NCI-H345 (cell line): ENCODE results near the gene AGBL2.

ENCODE experiments used
- DNase-seq: peaks from one replicate; lab custom pipeline; 2025; lab: John Stamatoyannopoulos, UW

AGBL2 gene

DNA sequence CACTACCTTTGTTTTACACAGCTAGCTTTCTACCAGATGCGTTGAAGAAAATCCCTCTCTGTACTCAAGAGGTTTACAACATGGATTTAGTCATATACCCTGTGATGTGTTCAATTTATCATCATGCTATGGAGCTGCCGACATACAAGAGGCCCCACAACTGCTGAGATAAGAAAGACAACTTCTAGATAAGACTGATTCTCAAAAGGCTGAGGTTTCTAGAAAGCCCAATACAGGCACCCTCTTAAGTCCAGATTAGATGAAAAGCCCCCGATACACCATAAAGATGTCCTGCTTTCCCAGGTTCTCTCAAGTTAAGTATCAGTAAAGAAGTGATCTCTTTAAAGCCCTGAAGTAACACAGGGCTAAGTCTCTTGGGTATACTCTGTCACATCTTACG is 87.1 kb downstream of the AGBL2 start:
- DNase-seq: no peak

DNA sequence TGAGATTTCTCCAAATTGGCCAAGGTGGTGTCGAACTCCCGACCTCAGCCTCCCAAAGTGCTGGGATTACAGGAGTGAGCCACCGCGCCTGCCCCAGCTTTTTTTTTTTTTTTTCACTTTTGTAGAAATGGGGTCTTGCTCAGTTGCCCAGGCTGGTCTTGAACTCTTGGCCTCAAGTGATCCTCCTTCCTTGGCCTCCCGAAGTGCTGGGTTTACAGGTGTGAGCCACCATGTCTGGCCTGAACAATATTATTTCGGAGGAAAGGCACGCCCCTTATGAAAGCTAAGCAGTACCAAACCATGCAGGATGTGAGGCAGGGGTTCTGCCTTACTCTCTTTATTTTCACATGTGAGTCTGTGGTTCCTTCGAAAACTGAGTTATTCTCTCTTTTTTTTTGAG is 88.9 kb downstream of the AGBL2 start:
- DNase-seq: no peak

DNA sequence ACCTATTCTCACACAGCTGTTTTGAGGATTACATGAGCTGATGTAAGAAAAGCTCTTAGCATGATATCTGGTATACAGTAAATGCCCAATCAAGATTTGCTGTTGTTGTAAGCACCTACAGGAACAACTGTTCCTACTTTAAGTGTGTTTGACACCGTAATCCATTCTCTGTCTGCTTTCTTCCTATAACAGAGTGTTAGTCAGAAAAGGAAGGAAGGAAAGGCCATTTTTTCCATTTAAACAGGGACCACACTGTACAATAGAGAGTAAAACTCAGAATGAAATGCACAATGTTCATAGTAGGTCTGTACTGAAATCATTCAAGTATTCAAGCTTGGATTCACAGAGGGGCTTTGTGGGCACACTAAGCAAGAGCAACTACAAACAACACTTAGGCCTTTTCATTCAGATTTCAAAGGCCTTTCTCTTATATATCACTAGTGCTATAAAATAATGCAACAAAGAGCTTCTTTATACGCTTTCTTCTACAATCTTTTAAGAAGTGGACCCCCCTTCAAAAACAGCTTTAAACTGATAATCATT is 94.3 kb downstream of the AGBL2 start:
- no peak for DNase-seq

DNA sequence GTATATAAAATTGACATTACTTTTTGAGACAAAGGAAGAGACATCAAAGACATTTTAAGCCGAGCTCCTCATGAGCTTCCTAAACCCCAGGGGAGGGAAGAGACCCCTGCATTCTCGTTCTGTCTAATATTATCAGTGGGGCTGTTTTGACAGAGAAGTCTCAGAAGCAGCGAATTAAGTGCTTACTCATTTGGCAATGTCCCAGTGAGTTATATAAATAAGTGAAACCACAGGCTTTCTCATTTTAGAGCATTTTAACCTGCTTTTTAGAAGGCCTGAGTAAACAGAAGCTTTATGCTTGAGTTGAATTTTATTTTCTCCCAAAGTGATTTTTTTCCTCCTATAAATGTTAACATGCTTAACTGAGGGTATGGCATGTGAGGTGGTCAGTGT is 97.8 kb downstream of the AGBL2 start:
- DNase-seq: no peak

DNA sequence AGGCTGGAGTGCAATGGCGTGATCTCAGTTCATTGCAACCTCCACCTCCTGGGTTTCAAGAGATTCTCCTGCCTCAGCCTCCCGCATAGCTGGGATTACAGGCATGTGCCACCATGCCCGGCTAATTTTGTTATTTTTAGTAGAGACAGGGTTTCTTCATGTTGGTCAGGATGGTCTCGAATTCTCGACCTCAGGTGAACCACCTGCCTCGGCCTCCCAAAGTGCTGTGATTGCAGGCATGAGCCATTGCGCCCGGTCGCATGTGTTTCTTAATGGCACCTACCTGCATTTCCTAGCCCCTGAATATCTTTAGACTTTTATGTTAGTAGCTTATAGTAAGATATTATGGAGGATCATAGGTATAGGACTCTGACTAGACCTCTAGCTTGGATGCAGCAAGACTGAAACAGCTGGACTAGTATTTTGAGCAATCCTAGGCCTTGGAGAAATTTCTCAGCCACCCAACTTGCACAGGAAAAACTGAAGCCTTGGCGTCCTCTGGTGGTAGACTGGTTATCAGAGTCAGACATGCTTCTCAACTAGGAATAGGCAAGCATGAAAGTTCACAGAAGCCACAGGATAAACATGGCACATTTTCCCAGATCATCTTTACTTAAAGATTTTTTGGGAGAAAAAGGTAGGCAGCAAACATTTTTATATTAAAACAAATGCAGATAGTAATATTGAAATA is 98.3 kb downstream of the AGBL2 start:
- peak; percentile 3 for DNase-seq

DNA sequence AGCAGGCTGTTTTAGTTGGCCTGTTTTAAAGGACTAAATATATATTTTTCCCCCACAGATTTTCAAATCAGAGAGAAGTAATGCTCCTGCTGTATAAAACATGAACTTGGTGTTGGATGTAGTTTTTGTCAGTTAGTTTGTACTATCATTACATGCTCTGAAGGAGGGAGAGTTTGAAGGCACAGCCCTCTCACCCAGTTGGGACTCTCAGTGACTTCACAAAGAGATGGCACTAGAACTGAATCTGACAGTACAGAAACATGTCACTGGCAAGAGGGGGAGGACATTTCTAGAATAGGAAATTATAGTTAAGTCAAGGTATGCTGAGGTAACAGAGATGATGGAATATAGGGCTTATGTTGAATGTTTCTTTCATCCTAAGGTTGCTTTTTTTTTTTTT is 99.9 kb downstream of the AGBL2 start:
- no peak for DNase-seq

DNA sequence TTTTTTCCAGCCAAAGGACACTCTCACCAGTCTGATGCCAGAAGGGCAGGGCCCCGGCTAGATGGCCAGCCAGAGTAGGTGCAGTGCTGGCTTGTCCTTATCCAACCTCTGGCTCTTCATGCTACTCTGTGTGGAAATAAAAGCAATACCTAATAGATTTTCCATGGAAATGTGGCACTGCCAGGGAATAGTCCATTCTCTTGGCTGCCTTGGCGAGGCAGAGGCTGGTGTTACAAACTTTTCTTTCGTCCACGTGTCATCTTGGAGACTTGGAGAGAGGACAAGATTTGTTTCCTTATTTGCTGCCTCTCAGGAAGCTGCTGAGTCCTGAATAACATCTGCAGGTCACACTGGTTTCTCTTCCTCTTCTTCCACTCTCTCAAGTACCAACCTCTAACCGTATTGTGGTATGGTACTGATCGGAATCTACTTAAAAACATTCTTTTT is 103.8 kb downstream of the AGBL2 start:
- DNase-seq: no peak

DNA sequence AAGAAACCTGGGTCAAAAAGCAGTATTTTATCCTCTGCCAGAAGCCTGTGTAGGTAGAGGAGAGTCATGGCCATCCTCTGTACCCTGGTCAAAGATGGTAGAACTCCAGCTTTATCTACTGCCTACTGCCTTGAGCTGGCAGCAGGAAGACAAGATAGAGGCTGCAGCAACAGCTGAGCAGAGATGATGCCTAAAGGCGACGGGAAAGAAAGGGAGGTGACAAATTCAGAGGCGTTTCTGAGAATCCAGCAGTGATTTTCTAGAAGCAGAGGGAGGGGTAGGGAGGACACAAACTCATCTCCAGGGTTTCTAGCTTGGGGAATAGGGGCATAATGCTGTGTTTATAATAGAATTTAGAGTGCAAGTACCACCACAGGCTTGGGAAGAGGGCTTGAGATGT is 105.5 kb downstream of the AGBL2 start:
- DNase-seq: no peak
